Trophoblast cell (in vitro differentiated cells and primary cell): Measurements from ENCODE around the gene HOXB9.

Source experiments
- DNase-seq, 2 donors: peaks; one replicate each; pipeline ENCODE4 v3.0.0-alpha.2; 2016
- H2AFZ ChIP-seq: 2 replicates; pipeline ENCODE4 v1.6.1; 2013; ENCODE audit warnings: low read length, moderate library complexity, mild to moderate bottlenecking; ENCODE audit not compliant: insufficient read depth, poor library complexity
- H2AK5ac ChIP-seq: 2 replicates; pipeline ENCODE4 v1.6.1; 2013; ENCODE audit warnings: mild to moderate bottlenecking, low read length
- H2BK120ac ChIP-seq: 2 replicates; pipeline ENCODE4 v1.6.1; 2013; ENCODE audit warnings: low read length, mild to moderate bottlenecking, moderate library complexity; ENCODE audit not compliant: insufficient read depth, poor library complexity
- H2BK12ac ChIP-seq: 2 replicates; pipeline ENCODE4 v1.6.1; 2013; ENCODE audit warnings: mild to moderate bottlenecking, low read length, moderate library complexity
- H2BK5ac ChIP-seq: 2 replicates; pipeline ENCODE4 v1.6.1; 2013; ENCODE audit warnings: low read length, low read depth, moderate library complexity, mild to moderate bottlenecking; ENCODE audit not compliant: poor library complexity
- H3K14ac ChIP-seq: 2 replicates; pipeline ENCODE4 v1.6.1; 2013; ENCODE audit warnings: mild to moderate bottlenecking, low read length
- H3K18ac ChIP-seq: 2 replicates; pipeline ENCODE4 v1.6.1; 2013; ENCODE audit warnings: mild to moderate bottlenecking, low read length
- H3K23ac ChIP-seq: 2 replicates; pipeline ENCODE4 v1.6.1; 2013; ENCODE audit warnings: low read length
- H3K27ac ChIP-seq: 2 replicates; pipeline ENCODE4 v1.5.1; 2013; ENCODE audit warnings: low read depth, mild to moderate bottlenecking, inconsistent platforms, low read length, moderate library complexity
- H3K27me3 ChIP-seq: 2 replicates; pipeline ENCODE4 v1.6.1; 2013; ENCODE audit warnings: inconsistent platforms, mild to moderate bottlenecking, low read length, moderate library complexity; ENCODE audit not compliant: insufficient read depth
- H3K36me3 ChIP-seq, 2 experiments: 1 replicate in 1 of 2; 2 replicates in 1 of 2; pipeline ENCODE4 v1.6.1; 2013; ENCODE audit warnings: low read length in 2 of 2, mild to moderate bottlenecking in 2 of 2, moderate library complexity in 1 of 2; ENCODE audit not compliant: insufficient read depth in 2 of 2, control insufficient read depth in 1 of 2
- H3K4ac ChIP-seq: 2 replicates; pipeline ENCODE4 v1.6.1; 2013; ENCODE audit warnings: low read depth, mild to moderate bottlenecking, low read length, moderate library complexity
- H3K4me1 ChIP-seq, 2 experiments: 1 replicate in 1 of 2; 2 replicates in 1 of 2; pipeline ENCODE4 v1.6.1; 2013; ENCODE audit warnings: low read length in 2 of 2, mild to moderate bottlenecking in 2 of 2, moderate library complexity in 1 of 2; ENCODE audit not compliant: insufficient read depth in 2 of 2, control insufficient read depth in 1 of 2
- H3K4me2 ChIP-seq: 2 replicates; pipeline ENCODE4 v1.6.1; 2013; ENCODE audit warnings: inconsistent platforms, mild to moderate bottlenecking, low read length, moderate library complexity
- H3K4me3 ChIP-seq: 2 replicates; pipeline ENCODE4 v1.5.1; 2013; ENCODE audit warnings: mild to moderate bottlenecking, low read depth, low read length, inconsistent platforms
- H3K79me1 ChIP-seq: one replicate; pipeline ENCODE4 v1.6.1; 2013; ENCODE audit warnings: low read length
- H3K79me2 ChIP-seq: 2 replicates; pipeline ENCODE4 v1.6.1; 2013; ENCODE audit warnings: low read length, mild to moderate bottlenecking; ENCODE audit not compliant: control insufficient read depth, insufficient read depth, poor library complexity
- H3K9ac ChIP-seq: 2 replicates; pipeline ENCODE4 v1.6.1; 2013; ENCODE audit warnings: mild to moderate bottlenecking, low read length
- H3K9me3 ChIP-seq: 2 replicates; pipeline ENCODE4 v1.6.1; 2013; ENCODE audit warnings: low read depth, mild to moderate bottlenecking, control low read depth, inconsistent platforms, low read length; ENCODE audit not compliant: insufficient read depth
- H4K12ac ChIP-seq: 2 replicates; pipeline ENCODE4 v1.6.1; 2013; ENCODE audit warnings: low read depth, mild to moderate bottlenecking, low read length, moderate library complexity
- H4K8ac ChIP-seq: 2 replicates; pipeline ENCODE4 v1.6.1; 2013; ENCODE audit warnings: low read depth, mild to moderate bottlenecking, low read length, moderate library complexity
- H4K91ac ChIP-seq: one replicate; pipeline ENCODE4 v1.6.1; 2013; ENCODE audit warnings: low read depth, mild to moderate bottlenecking, low read length, moderate library complexity
- WGBS: extraction: QIAGEN DNeasy Blood & Tissue Kit; methylation state at CpG from one replicate; pipeline ENCODE4 v1.1.7; 2013; ENCODE audit warnings: missing lambda C conversion rate; ENCODE audit not compliant: insufficient read length, insufficient coverage; ENCODE audit errors: extremely low coverage; 5-methylcytosine and 5-hydroxymethylcytosine counted together

Gene HOXB9

GRCh38 chr17:48589831-48590606 is 36.1 kb downstream of the HOXB9 start, which contains the start of gene HOXB3:
Gene HOXB3, minus strand, starts transcription at chr17:48590241. Its CDS starts 37,767 bp downstream, at chr17:48552474.
- Histone ChIP-seq H3K23ac (no peak within 1 kb of the TSS), H2BK120ac (peak within 1 kb of the TSS; percentile 34), H4K8ac (peak within 1 kb of the TSS; percentile 58), H3K14ac (peak within 1 kb of the TSS; percentile 42), H3K27me3 (no peaks in the 10 kb centered on the region), H3K4ac (peak within 1 kb of the TSS; percentile 50), H3K79me1 (peaks cover 12% of the 10 kb centered on the region), H3K27ac (peak within 1 kb of the TSS; percentile 29), H3K36me3 (peaks cover 2% of the 10 kb centered on the region in 2 experiments), H3K4me3 (no peak within 1 kb of the TSS), H3K79me2 (peaks cover 4% of the 10 kb centered on the region), H3K9me3 (no peaks in the 10 kb centered on the region), H2BK12ac (peak within 1 kb of the TSS; percentile 58), H3K18ac (no peak within 1 kb of the TSS), H3K4me1 (peaks cover 29 to 47% of the 10 kb centered on the region in 2 experiments), H4K12ac (no peak within 1 kb of the TSS), H4K91ac (peak within 1 kb of the TSS; percentile 32), H3K4me2 (peak within 1 kb of the TSS; percentile 62), H3K9ac (no peak within 1 kb of the TSS), H2AK5ac (peak within 1 kb of the TSS; percentile 26), H2AFZ (no peak within 1 kb of the TSS), H2BK5ac (peak within 1 kb of the TSS; percentile 2)
- no peak for DNase-seq
- no CpG with 5 or more reads among the region's 23 CpGs for WGBS

GRCh38 chr17:48589060-48589830 is 36.9 kb downstream of the HOXB9 start:
- peak overlapping the region; percentile 42 for H3K14ac ChIP-seq
- H2BK5ac ChIP-seq, result no peak overlapping the region
- H3K18ac ChIP-seq, result no peak overlapping the region
- H3K9ac ChIP-seq, result no peak overlapping the region
- H3K23ac ChIP-seq, result no peak overlapping the region
- H4K8ac ChIP-seq, result peak overlapping the region; percentile 24
- peaks cover 10% of the 10 kb centered on the region for H3K79me1 ChIP-seq
- peak overlapping the region; percentile 62 for H3K4me2 ChIP-seq
- H2BK120ac ChIP-seq, result peak overlapping the region; percentile 34
- H3K79me2 ChIP-seq, result peaks cover 4% of the 10 kb centered on the region
- no CpG with 5 or more reads among the region's 10 CpGs for WGBS
- H2AK5ac ChIP-seq, result no peak overlapping the region
- H3K4ac ChIP-seq, result no peak overlapping the region
- no peak for DNase-seq
- peaks cover 29 to 47% of the 10 kb centered on the region in 2 experiments for H3K4me1 ChIP-seq
- H2AFZ ChIP-seq, result no peak overlapping the region
- no peak overlapping the region for H3K4me3 ChIP-seq
- H4K12ac ChIP-seq, result no peak overlapping the region
- H3K9me3 ChIP-seq, result no peaks in the 10 kb centered on the region
- H4K91ac ChIP-seq, result peak overlapping the region; percentile 32
- H2BK12ac ChIP-seq, result no peak overlapping the region
- no peaks in the 10 kb centered on the region for H3K36me3 ChIP-seq
- H3K27ac ChIP-seq, result peak overlapping the region; percentile 29
- H3K27me3 ChIP-seq, result peaks cover under 1% of the 10 kb centered on the region

GRCh38 chr17:48588528-48588927 is 37.6 kb downstream of the HOXB9 start:
- H4K91ac ChIP-seq, result no peak overlapping the region
- H3K4ac ChIP-seq, result no peak overlapping the region
- H3K4me3 ChIP-seq, result no peak overlapping the region
- DNase-seq, result peak in 1 of 2 donors; percentile 27
- H2AK5ac ChIP-seq, result no peak overlapping the region
- H3K79me2 ChIP-seq, result peaks cover 4% of the 10 kb centered on the region
- no CpG with 5 or more reads among the region's 2 CpGs for WGBS
- H3K9me3 ChIP-seq, result no peaks in the 10 kb centered on the region
- H3K27ac ChIP-seq, result no peak overlapping the region
- H4K12ac ChIP-seq, result no peak overlapping the region
- H3K14ac ChIP-seq, result no peak overlapping the region
- H2BK5ac ChIP-seq, result no peak overlapping the region
- H3K4me1 ChIP-seq, result peaks cover 28 to 47% of the 10 kb centered on the region in 2 experiments
- no peak overlapping the region for H4K8ac ChIP-seq
- H3K18ac ChIP-seq, result no peak overlapping the region
- H3K23ac ChIP-seq, result no peak overlapping the region
- H3K27me3 ChIP-seq, result peaks cover 3% of the 10 kb centered on the region
- H3K4me2 ChIP-seq, result peak overlapping the region; percentile 62
- H3K9ac ChIP-seq, result no peak overlapping the region
- H3K79me1 ChIP-seq, result peaks cover 10% of the 10 kb centered on the region
- H2BK12ac ChIP-seq, result peak overlapping the region; percentile 40
- H2AFZ ChIP-seq, result no peak overlapping the region
- no peaks in the 10 kb centered on the region for H3K36me3 ChIP-seq
- H2BK120ac ChIP-seq, result peak overlapping the region; percentile 54

GRCh38 chr17:48588074-48588415 is 38.1 kb downstream of the HOXB9 start:
- Histone ChIP-seq H4K8ac (peak overlapping the region; percentile 12), H3K4me2 (no peak overlapping the region), H3K79me2 (peaks cover under 1% of the 10 kb centered on the region), H3K4ac (no peak overlapping the region), H3K18ac (no peak overlapping the region), H3K36me3 (no peaks in the 10 kb centered on the region), H3K4me3 (no peak overlapping the region), H4K91ac (peak overlapping the region; percentile 25), H3K9ac (no peak overlapping the region), H3K4me1 (peaks cover 24 to 43% of the 10 kb centered on the region in 2 experiments), H3K27me3 (peaks cover 3% of the 10 kb centered on the region), H3K27ac (no peak overlapping the region), H3K79me1 (peaks cover 6% of the 10 kb centered on the region), H3K23ac (no peak overlapping the region), H2BK12ac (peak overlapping the region; percentile 15), H2AK5ac (peak overlapping the region; percentile 18), H2AFZ (no peak overlapping the region), H3K14ac (no peak overlapping the region), H2BK5ac (no peak overlapping the region), H4K12ac (no peak overlapping the region), H3K9me3 (no peaks in the 10 kb centered on the region), H2BK120ac (peak overlapping the region; percentile 11)
- no CpG with 5 or more reads among the region's 2 CpGs for WGBS
- no peak for DNase-seq
